Frontal cortex (tissue), 4 donors: ENCODE results near the gene ANP32D. TPM values are rescaled to one million over a fixed set of nuclear protein-coding genes. Genes with fewer than 3 reads are reported as not detected.
"Not testable (repeated sequence)": the region's sequence is repeated elsewhere in the genome, so short reads cannot be mapped to it uniquely, and the experiment has no call there.

ENCODE experiments used
- DNase-seq, 2 donors: peaks; one replicate each; pipeline ENCODE4 v3.0.0; 2012; ENCODE audit warnings: low spot score in 2 of 2
- FAIRE-seq: peaks from 2 replicates; lab custom pipeline; 2012; peaks lifted over from hg19 to GRCh38; lab: Jason Lieb, UNC
- total RNA-seq: library from RNA; depleted of rRNA; stranded (reverse); fragments of >200 nt; gene quantifications from one replicate; pipeline ENCODE4 v1.2.3, GENCODE V29; 2014
- donor health status: control.
- donor health status: control.
- donor health status: control.

ANP32D gene
- not detected for total RNA-seq

- FAIRE-seq (no peak), DNase-seq (no peak)
These were observed at the start of gene ANP32D for GRCh38 chr12:48472259-48472658. Gene ANP32D, plus strand, starts transcription at chr12:48472559. Its CDS starts 106 bp downstream, at chr12:48472665.

GRCh38 chr12:48423171-48423570 is 49.2 kb upstream of the ANP32D start:
- FAIRE-seq, result no peak

GRCh38 chr12:48424644-48425043 is 47.7 kb upstream of the ANP32D start:
- no peak for FAIRE-seq

More at GRCh38 chr12:48423171-48423570, 49.2 kb upstream of the ANP32D start:
- DNase-seq, result no peak

GRCh38 chr12:48434016-48434415 is 38.3 kb upstream of the ANP32D start:
- FAIRE-seq, DNase-seq: not testable (repeated sequence)

More at GRCh38 chr12:48424644-48425043, 47.7 kb upstream of the ANP32D start:
- no peak for DNase-seq

- DNase-seq (no peak), FAIRE-seq (no peak)
These were observed 31.3 kb upstream of the ANP32D start for GRCh38 chr12:48441069-48441468.

GRCh38 chr12:48442179-48442847 is 30.0 kb upstream of the ANP32D start:
- DNase-seq, result no peak
- no peak for FAIRE-seq

GRCh38 chr12:48445538-48445937 is 26.8 kb upstream of the ANP32D start:
- no peak for FAIRE-seq

GRCh38 chr12:48446161-48446776 is 26.1 kb upstream of the ANP32D start:
- no peak for DNase-seq
- no peak for FAIRE-seq

More at GRCh38 chr12:48445538-48445937, 26.8 kb upstream of the ANP32D start:
- DNase-seq, result no peak

GRCh38 chr12:48447755-48448154 is 24.6 kb upstream of the ANP32D start:
- no peak for FAIRE-seq
- DNase-seq, result no peak

- no peak for FAIRE-seq
- DNase-seq, result no peak
These were observed 21.0 kb upstream of the ANP32D start for GRCh38 chr12:48451372-48451771.

- not testable (repeated sequence) for DNase-seq, FAIRE-seq
These were observed 19.4 kb upstream of the ANP32D start for GRCh38 chr12:48452961-48453360.

GRCh38 chr12:48454667-48455066 is 17.7 kb upstream of the ANP32D start:
- FAIRE-seq (no peak), DNase-seq (peak in 1 of 2 donors; percentile 14)

GRCh38 chr12:48455116-48455515 is 17.2 kb upstream of the ANP32D start:
- DNase-seq, result no peak
- FAIRE-seq, result no peak

- no peak for DNase-seq
- no peak for FAIRE-seq
These were observed 13.1 kb upstream of the ANP32D start for GRCh38 chr12:48459259-48459658.

GRCh38 chr12:48469027-48469426 is 3.3 kb upstream of the ANP32D start:
- FAIRE-seq, DNase-seq: not testable (repeated sequence)

- FAIRE-seq (no peak), DNase-seq (no peak)
These were observed 702 bp downstream of the ANP32D start for GRCh38 chr12:48473061-48473460.

GRCh38 chr12:48474497-48474896 is 2.1 kb downstream of the ANP32D start:
- not testable (repeated sequence) for FAIRE-seq, DNase-seq

GRCh38 chr12:48482198-48482597 is 9.8 kb downstream of the ANP32D start, which contains the start of gene C12orf54:
Gene C12orf54, plus strand, starts transcription at chr12:48482498. Its CDS starts 799 bp downstream, at chr12:48483297.
- DNase-seq, result no peak

GRCh38 chr12:48482930-48483329 is 10.6 kb downstream of the ANP32D start:
- DNase-seq (no peak), FAIRE-seq (no peak)

More at GRCh38 chr12:48482198-48482597, 9.8 kb downstream of the ANP32D start, which contains the start of gene C12orf54:
- FAIRE-seq, result no peak

GRCh38 chr12:48486261-48486660 is 13.9 kb downstream of the ANP32D start:
- FAIRE-seq, result no peak
- no peak for DNase-seq

GRCh38 chr12:48486679-48487078 is 14.3 kb downstream of the ANP32D start:
- DNase-seq (no peak), FAIRE-seq (no peak)
